GM12878 (cell line): ENCODE measurements around the gene CAPZB.

Source experiments
- CREM ChIP-seq: IDR thresholded peaks from 2 replicates; pipeline ENCODE4 v1.6.1; 2014; ENCODE audit warnings: antibody characterized with exemption, low read depth
- FOXM1 ChIP-seq: IDR thresholded peaks from 2 replicates; pipeline ENCODE4 v1.6.1; 2012; ENCODE audit warnings: low read depth, mild to moderate bottlenecking, inconsistent platforms, low read length, moderate library complexity
- HCFC1 ChIP-seq: fragments of 150-350 bp; IDR thresholded peaks from 2 replicates; pipeline ENCODE4 v1.6.1; 2014; ENCODE audit warnings: low read length
- HDAC2 ChIP-seq: fragments of 200-600 bp; sonication (generic); IDR thresholded peaks from 2 replicates; pipeline ENCODE4 v1.6.1; 2017
- POLR2A ChIP-seq: IDR thresholded peaks from 2 replicates; pipeline ENCODE4 v1.6.1; 2011; ENCODE audit warnings: low read depth, mild to moderate bottlenecking, low read length
- RAD21 ChIP-seq: IDR thresholded peaks from 2 replicates; pipeline ENCODE4 v1.6.1; 2011; ENCODE audit warnings: mild to moderate bottlenecking, low read depth, low read length, moderate library complexity; ENCODE audit not compliant: insufficient read depth
- SREBF1 ChIP-seq: IDR thresholded peaks from 2 replicates; pipeline ENCODE4 v1.6.1; 2012; ENCODE audit warnings: mild to moderate bottlenecking, low read length
- TF ChIP-seq, protein P1 (sequence below), 3 experiments: IDR thresholded peaks in 2 of 3; conservative IDR thresholded peaks in 1 of 3; 2 replicates each; pipeline ENCODE4 v1.5.1; 2011; ENCODE audit warnings: low read depth in 3 of 3, low read length in 3 of 3, mild to moderate bottlenecking in 3 of 3, control low read depth in 2 of 3, moderate library complexity in 2 of 3, inconsistent platforms in 1 of 3, mixed read lengths in 1 of 3; ENCODE audit not compliant: control insufficient read depth in 2 of 3, insufficient read depth in 1 of 3; ENCODE audit errors: extremely low read depth in 1 of 3

DNA sequence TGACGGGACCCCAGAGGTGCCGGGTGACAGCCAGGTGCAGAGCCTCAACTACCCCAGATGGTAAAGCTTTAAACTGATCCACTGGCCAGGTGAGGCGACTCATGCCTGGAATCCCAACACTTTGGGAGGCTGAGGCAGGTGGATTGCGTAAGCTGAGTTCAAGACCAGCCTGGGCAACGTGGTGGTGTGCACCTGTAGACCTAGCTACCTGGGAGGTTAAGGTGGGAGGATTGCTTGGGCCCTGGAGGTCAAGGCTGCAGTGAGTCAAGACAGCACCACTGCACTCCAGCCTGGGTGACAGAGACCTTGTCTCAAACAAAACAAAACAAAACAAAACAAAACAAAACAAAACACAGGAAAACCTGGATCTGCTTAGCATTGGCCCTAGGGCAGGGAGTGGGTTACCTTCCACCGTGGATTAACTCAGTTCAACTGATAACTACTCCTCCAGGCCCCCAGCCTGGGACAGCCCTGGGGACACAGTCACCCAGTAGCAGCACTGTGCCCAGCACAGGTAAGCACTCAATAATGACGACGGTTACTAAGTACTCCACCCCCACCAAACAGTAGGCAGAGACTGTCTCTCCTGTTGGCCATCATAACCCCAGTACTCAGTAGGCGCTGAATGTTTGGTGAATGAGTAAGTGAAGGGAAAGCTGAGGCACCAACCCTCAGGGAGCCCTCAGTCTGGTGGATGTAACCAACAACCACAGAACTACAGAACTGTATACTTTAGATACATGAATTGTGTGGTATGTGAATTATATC lies 151.6 kb downstream of the CAPZB start:
- TF ChIP-seq HCFC1 (no peak), FOXM1 (no peak), SREBF1 (no peak), RAD21 (no peak), HDAC2 (no peak), POLR2A (peak; percentile 37; the same call in 1 of the 2 replicates), CREM (no peak)
- TF ChIP-seq, protein P1, sequence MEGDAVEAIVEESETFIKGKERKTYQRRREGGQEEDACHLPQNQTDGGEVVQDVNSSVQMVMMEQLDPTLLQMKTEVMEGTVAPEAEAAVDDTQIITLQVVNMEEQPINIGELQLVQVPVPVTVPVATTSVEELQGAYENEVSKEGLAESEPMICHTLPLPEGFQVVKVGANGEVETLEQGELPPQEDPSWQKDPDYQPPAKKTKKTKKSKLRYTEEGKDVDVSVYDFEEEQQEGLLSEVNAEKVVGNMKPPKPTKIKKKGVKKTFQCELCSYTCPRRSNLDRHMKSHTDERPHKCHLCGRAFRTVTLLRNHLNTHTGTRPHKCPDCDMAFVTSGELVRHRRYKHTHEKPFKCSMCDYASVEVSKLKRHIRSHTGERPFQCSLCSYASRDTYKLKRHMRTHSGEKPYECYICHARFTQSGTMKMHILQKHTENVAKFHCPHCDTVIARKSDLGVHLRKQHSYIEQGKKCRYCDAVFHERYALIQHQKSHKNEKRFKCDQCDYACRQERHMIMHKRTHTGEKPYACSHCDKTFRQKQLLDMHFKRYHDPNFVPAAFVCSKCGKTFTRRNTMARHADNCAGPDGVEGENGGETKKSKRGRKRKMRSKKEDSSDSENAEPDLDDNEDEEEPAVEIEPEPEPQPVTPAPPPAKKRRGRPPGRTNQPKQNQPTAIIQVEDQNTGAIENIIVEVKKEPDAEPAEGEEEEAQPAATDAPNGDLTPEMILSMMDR (IDR thresholded peaks at IDR 0.05 in 2 of 3, conservative IDR thresholded peaks at IDR 0.05 in 1 of 3; ENCODE audit: control insufficient read depth in 2 of 3, extremely low read depth in 1 of 3, insufficient read depth in 1 of 3, low read depth in 3 of 3, low read length in 3 of 3), result no peak
